Mammary epithelial cell (primary cell): ENCODE results near the gene SRRM1.

ENCODE experiments used
- CTCF ChIP-seq, 2 donors: IDR thresholded peaks in 1 of 2; conservative IDR thresholded peaks in 1 of 2; 2 replicates each; pipeline ENCODE4 v1.5.1; 2011 to 2012; ENCODE audit warnings: inconsistent platforms in 2 of 2, low read length in 2 of 2, mild to moderate bottlenecking in 2 of 2, control low read depth in 1 of 2, low read depth in 1 of 2; ENCODE audit not compliant: insufficient read depth in 1 of 2; ENCODE audit errors: extremely low read depth in 1 of 2
- EZH2 ChIP-seq: IDR thresholded peaks from 2 replicates; pipeline ENCODE4 v1.6.1; 2012; ENCODE audit warnings: low read length, inconsistent platforms, borderline replicate concordance

- TF ChIP-seq CTCF (conservative IDR thresholded peaks at IDR 0.05 in 1 of 2, IDR thresholded peaks at IDR 0.05 in 1 of 2; ENCODE audit: extremely low read depth in 1 of 2, insufficient read depth in 1 of 2, low read depth in 1 of 2, low read length in 2 of 2) (no peak), EZH2 (no peak)
These were observed 33.1 kb upstream of the SRRM1 start for GRCh38 chr1:24609949-24610517.
